Kidney (tissue), 14 donors: ENCODE data around the gene TBL1XR1. TPM values are rescaled to one million over a fixed set of nuclear protein-coding genes. Genes with fewer than 3 reads are reported as not detected.

Source experiments
- DNase-seq, 5 donors: peaks; one replicate each; pipeline ENCODE4 v3.0.0-alpha.2; 2013 to 2020
- FAIRE-seq: peaks from 2 replicates; lab custom pipeline; 2012; peaks lifted over from hg19 to GRCh38; lab: Jason Lieb, UNC
- H3K27ac ChIP-seq, 2 donors: one replicate each; pipeline ENCODE4 v1.7.0; 2013; ENCODE audit warnings: low read depth in 2 of 2, low read length in 2 of 2, inconsistent platforms in 1 of 2
- H3K27me3 ChIP-seq: one replicate; pipeline ENCODE4 v1.7.1; 2013; ENCODE audit warnings: low read length, inconsistent platforms; ENCODE audit not compliant: control insufficient read depth, insufficient read depth
- H3K36me3 ChIP-seq, 3 donors: one replicate each; pipeline versions ENCODE4 v1.7.0 to v1.7.1; 2013; ENCODE audit warnings: low read length in 3 of 3, control low read depth in 1 of 3, inconsistent platforms in 1 of 3; ENCODE audit not compliant: insufficient read depth in 3 of 3, control insufficient read depth in 2 of 3
- H3K4me1 ChIP-seq, 3 donors: one replicate each; pipeline versions ENCODE4 v1.7.0 to v1.7.1; 2013; ENCODE audit warnings: low read length in 3 of 3, inconsistent platforms in 1 of 3, low read depth in 1 of 3; ENCODE audit not compliant: control insufficient read depth in 2 of 3, insufficient read depth in 2 of 3
- H3K4me3 ChIP-seq, 3 donors: one replicate each; pipeline versions ENCODE4 v1.7.0 to v1.8.1; 2013; ENCODE audit warnings: low read length in 3 of 3, control low read depth in 1 of 3, inconsistent platforms in 1 of 3
- H3K9ac ChIP-seq, 3 donors: one replicate each; pipeline versions ENCODE4 v1.7.0 to v1.7.1; 2013; ENCODE audit warnings: low read length in 3 of 3, control low read depth in 1 of 3, inconsistent platforms in 1 of 3
- H3K9me3 ChIP-seq, 3 donors: one replicate each; pipeline versions ENCODE4 v1.7.0 to v1.7.1; 2013; ENCODE audit warnings: low read length in 3 of 3, control low read depth in 1 of 3, inconsistent platforms in 1 of 3; ENCODE audit not compliant: control insufficient read depth in 2 of 3, insufficient read depth in 1 of 3
- CTCF ChIP-seq: IDR thresholded peaks from 3 replicates; pipeline ENCODE4 v1.5.1; 2012; ENCODE audit warnings: mild to moderate bottlenecking, moderate library complexity, borderline replicate concordance; ENCODE audit not compliant: insufficient read depth; ENCODE audit errors: extremely low read depth
- intact Hi-C: fragments of 100-400 bp; cut with DNase I; formaldehyde crosslinking; loops from one replicate; pipeline ENCODE4 v1.11.1; 2022
- polyA plus RNA-seq: library from polyadenylated mRNA; stranded (reverse); fragments of 350-450 nt; fragmentation: Illumina TruSeq; extraction: RNeasy Lipid Tissue Mini Kit (QIAGEN cat#74804); gene quantifications from one replicate; pipeline ENCODE4 v1.2.3, GENCODE V29; 2014; ENCODE audit warnings: low read depth, low replicate concordance; ENCODE audit not compliant: insufficient read depth
- total RNA-seq: library from RNA; stranded (reverse); fragmentation: NEBNext Ultra II Directional; extraction: Animal tissue kit (Norgen Biotek cat#: 25700); gene quantifications from one replicate; pipeline ENCODE4 v1.2.1, GENCODE V29; 2021
- donor health status: control.
- donor health status: control.
- donor health status: control.
- donor health status: control.
- donor health status: control.
- donor health status: DM: yes; HTN: yes; CAD: no.
- donor health status: Normal renal cell carcinoma (clear cell type).

TBL1XR1 gene
- total and polyA plus RNA-seq, 2 donors from 2014 or later: 31.3 to 205 TPM

DNA sequence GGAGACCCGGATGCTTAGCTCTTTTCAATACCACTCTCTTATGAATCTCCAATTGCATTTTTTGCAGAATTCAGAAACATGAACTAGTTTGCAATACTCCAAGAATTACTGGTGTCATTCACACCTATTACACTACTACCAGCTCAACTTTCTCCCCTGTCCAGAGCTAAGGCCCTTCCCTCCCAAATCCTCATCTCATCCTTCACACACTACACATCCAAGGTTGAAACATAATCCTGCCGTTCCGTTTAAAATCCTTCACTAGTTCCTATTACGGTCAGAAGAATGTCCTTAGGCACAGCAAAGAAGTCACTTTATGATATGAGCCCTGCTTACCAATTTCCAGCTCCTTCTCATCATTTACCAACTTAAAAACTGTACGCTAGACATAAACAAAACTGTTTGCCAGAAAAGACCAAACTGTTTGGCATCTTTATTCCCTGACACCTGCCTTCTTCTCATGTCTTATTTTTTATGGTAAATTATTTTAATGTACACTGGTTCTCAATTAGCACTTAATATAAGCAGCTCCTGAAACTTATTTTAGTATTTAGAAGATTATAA, 22.6 kb downstream of the TBL1XR1 start:
- Histone ChIP-seq H3K9me3 (no peaks in the 10 kb centered on the region), H3K9ac (no peak overlapping the region), H3K36me3 (no peaks in the 10 kb centered on the region), H3K4me1 (peaks cover 0 to 5% (median 0%) of the 10 kb centered on the region in 3 donors), H3K27ac (no peak overlapping the region), H3K27me3 (no peaks in the 10 kb centered on the region), H3K4me3 (no peak overlapping the region)
- intact Hi-C loops: no loop called here
- no peak for TF ChIP-seq CTCF
- DNase-seq (peak in 2 of 5 donors; percentile 37 to 51), FAIRE-seq (no peak)

GRCh38 chr3:177169936-177170722, 27.2 kb downstream of the TBL1XR1 start:
- Histone ChIP-seq H3K36me3 (no peaks in the 10 kb centered on the region), H3K27ac (no peak overlapping the region), H3K4me3 (no peak overlapping the region), H3K9me3 (no peaks in the 10 kb centered on the region), H3K9ac (no peak overlapping the region), H3K4me1 (peaks cover 0 to 4% (median 3%) of the 10 kb centered on the region in 3 donors), H3K27me3 (no peaks in the 10 kb centered on the region)
- TF ChIP-seq CTCF: no peak
- DNase-seq: no peak
- no peak for FAIRE-seq
- intact Hi-C loops: no loop called here

GRCh38 chr3:177168431-177168830, 28.9 kb downstream of the TBL1XR1 start:
- no peak overlapping the region for H3K9ac ChIP-seq
- FAIRE-seq: no peak
- DNase-seq: no peak
- no peaks in the 10 kb centered on the region for H3K27me3 ChIP-seq
- H3K36me3 ChIP-seq: no peaks in the 10 kb centered on the region
- intact Hi-C loops: no loop called here
- TF ChIP-seq CTCF: no peak
- no peaks in the 10 kb centered on the region for H3K9me3 ChIP-seq
- H3K27ac ChIP-seq: no peak overlapping the region
- H3K4me1 ChIP-seq: peaks cover 0 to 4% (median 3%) of the 10 kb centered on the region in 3 donors
- H3K4me3 ChIP-seq: no peak overlapping the region
